ENCODE results near the gene FXYD7. TPM values are rescaled to one million over a fixed set of nuclear protein-coding genes. Genes with fewer than 3 reads are reported as not detected.
A peak's percentile ranks its signal among the peaks of the same experiment; 100 is the strongest.

Gene FXYD7
- total and polyA plus RNA-seq, 9 of the 15 experiments (the other 6 are each of a cell fraction or from before 2014, with no cell fraction given) = 0.10 to 0.80 (median 0.31) TPM; not detected in 3

DNA sequence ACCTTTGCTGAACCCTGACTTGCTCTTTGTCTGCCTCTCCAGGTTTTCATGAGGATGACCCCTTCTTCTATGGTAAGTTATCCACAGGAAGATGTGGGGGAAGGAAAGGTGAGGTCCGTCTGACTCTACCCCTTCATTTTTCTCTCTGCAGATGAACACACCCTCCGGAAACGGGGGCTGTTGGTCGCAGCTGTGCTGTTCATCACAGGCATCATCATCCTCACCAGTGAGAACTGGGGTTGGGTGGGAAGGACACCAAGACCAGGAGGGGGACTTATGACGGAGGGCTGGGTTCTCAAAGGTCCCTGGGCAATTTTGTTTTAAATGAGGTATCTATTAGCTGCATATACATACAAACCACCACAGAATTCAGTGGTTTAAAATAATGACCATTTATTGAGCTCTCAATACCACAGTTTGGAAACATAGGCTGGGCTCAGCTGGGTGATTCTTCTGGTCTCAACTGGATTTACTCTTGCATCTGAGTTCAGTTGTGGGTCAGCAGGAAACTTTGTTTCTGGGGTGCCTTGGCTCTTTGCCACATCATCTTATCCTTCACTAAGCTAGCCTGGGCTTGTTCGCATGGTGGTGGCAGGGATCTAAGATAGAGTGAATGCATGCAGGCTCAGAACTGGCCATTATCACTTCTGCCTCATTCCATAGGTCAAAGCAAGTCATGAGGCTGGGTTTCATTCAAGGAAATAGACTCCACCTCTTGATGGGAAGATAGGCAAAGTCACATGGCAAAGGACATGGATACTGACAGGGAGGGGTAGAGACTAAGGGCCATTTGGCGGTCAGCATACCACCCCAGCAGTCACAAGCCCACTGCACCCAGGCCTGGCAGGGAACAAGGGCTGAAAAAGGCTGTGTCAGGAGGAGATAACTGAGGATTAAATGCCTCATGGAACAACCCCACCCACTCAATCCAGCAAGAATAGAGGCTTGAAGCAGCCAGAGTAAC lies 23.3 kb downstream of the FXYD7 start (continued):
- peak; percentile 42; the same call in 1 of the 2 replicates for TF ChIP-seq CXXC5 (CRISPR knock-in tag; IDR thresholded peaks at IDR 0.05)
- TF ChIP-seq, protein P1, sequence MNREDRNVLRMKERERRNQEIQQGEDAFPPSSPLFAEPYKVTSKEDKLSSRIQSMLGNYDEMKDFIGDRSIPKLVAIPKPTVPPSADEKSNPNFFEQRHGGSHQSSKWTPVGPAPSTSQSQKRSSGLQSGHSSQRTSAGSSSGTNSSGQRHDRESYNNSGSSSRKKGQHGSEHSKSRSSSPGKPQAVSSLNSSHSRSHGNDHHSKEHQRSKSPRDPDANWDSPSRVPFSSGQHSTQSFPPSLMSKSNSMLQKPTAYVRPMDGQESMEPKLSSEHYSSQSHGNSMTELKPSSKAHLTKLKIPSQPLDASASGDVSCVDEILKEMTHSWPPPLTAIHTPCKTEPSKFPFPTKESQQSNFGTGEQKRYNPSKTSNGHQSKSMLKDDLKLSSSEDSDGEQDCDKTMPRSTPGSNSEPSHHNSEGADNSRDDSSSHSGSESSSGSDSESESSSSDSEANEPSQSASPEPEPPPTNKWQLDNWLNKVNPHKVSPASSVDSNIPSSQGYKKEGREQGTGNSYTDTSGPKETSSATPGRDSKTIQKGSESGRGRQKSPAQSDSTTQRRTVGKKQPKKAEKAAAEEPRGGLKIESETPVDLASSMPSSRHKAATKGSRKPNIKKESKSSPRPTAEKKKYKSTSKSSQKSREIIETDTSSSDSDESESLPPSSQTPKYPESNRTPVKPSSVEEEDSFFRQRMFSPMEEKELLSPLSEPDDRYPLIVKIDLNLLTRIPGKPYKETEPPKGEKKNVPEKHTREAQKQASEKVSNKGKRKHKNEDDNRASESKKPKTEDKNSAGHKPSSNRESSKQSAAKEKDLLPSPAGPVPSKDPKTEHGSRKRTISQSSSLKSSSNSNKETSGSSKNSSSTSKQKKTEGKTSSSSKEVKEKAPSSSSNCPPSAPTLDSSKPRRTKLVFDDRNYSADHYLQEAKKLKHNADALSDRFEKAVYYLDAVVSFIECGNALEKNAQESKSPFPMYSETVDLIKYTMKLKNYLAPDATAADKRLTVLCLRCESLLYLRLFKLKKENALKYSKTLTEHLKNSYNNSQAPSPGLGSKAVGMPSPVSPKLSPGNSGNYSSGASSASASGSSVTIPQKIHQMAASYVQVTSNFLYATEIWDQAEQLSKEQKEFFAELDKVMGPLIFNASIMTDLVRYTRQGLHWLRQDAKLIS (CRISPR knock-in tag; IDR thresholded peaks at IDR 0.05) = no peak
- peak; percentile 76; the same call in 1 of the 2 replicates for TF ChIP-seq CLOCK (CRISPR knock-in tag; IDR thresholded peaks at IDR 0.05; ENCODE audit: borderline replicate concordance)
- no peak for TF ChIP-seq TAF15 (IDR thresholded peaks at IDR 0.05; ENCODE audit: low read depth, low read length)
- TF ChIP-seq, protein P2, sequence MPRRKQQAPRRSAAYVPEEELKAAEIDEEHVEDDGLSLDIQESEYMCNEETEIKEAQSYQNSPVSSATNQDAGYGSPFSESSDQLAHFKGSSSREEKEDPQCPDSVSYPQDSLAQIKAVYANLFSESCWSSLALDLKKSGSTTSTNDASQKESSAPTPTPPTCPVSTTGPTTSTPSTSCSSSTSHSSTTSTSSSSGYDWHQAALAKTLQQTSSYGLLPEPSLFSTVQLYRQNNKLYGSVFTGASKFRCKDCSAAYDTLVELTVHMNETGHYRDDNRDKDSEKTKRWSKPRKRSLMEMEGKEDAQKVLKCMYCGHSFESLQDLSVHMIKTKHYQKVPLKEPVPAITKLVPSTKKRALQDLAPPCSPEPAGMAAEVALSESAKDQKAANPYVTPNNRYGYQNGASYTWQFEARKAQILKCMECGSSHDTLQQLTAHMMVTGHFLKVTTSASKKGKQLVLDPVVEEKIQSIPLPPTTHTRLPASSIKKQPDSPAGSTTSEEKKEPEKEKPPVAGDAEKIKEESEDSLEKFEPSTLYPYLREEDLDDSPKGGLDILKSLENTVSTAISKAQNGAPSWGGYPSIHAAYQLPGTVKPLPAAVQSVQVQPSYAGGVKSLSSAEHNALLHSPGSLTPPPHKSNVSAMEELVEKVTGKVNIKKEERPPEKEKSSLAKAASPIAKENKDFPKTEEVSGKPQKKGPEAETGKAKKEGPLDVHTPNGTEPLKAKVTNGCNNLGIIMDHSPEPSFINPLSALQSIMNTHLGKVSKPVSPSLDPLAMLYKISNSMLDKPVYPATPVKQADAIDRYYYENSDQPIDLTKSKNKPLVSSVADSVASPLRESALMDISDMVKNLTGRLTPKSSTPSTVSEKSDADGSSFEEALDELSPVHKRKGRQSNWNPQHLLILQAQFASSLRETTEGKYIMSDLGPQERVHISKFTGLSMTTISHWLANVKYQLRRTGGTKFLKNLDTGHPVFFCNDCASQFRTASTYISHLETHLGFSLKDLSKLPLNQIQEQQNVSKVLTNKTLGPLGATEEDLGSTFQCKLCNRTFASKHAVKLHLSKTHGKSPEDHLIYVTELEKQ (CRISPR knock-in tag; IDR thresholded peaks at IDR 0.05) = peak; percentile 63; the same call in 1 of the 2 replicates
- no peak for TF ChIP-seq JUN (IDR thresholded peaks at IDR 0.05; ENCODE audit: borderline replicate concordance, low read depth, low read length)
- no peak for TF ChIP-seq JUN (CRISPR knock-in tag; IDR thresholded peaks at IDR 0.05; ENCODE audit: borderline replicate concordance)
- peak; percentile 20 for TF ChIP-seq RBM25 (IDR thresholded peaks at IDR 0.05; ENCODE audit: low read depth, low read length, severe bottlenecking)
- TF ChIP-seq LEF1 (IDR thresholded peaks at IDR 0.05) = peak; percentile 50; the same call in 1 of the 2 replicates
- TF ChIP-seq USF2 (CRISPR knock-in tag; IDR thresholded peaks at IDR 0.05) = peak; percentile 90
- TF ChIP-seq E2F3 (CRISPR knock-in tag; IDR thresholded peaks at IDR 0.05) = no peak
- TF ChIP-seq SMAD2 (IDR thresholded peaks at IDR 0.05; ENCODE audit: low read depth, low read length) = no peak
- TF ChIP-seq GABPB1 (CRISPR knock-in tag; IDR thresholded peaks at IDR 0.05) = peak; percentile 62; the same call in 1 of the 2 replicates
- TF ChIP-seq PYGO2 (tag; IDR thresholded peaks at IDR 0.05) = no peak
